NCI-H82 treated with DMSO at 0.1 percent for 48 hours (cell line): ENCODE measurements around the gene C1orf167.

Experiments
- DNase-seq: peaks from one replicate; lab custom pipeline; 2025; ENCODE audit not compliant: unreplicated experiment; lab: John Stamatoyannopoulos, UW

The C1orf167 gene

DNA sequence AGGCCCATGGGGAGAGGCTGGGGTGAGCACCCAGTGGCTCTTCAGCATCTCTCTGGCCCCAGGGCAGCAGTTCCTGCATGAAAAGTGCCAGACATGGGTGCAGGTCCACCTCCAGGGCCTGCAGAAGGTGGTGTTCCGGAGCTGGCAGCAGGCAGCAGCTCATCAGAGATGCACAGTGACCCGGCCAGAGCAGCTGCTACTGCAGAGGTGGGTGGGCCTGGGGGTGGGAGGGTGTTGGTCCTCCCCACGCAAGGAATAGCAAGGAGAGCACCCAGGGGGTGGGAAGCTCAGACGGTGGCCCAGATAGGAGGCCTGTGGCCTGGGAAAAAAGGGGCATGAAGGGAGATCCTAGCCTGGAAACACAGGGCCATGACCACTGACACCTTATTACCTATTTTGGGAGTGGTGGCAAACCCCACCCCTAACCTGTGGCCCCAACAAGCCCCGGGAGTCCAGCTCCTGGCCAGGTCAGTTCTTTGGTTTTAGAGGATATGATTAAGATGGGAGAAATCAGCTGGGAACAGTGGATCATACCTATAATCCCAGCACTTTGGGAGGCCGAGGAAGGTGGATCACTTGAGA lies 20.2 kb downstream of the C1orf167 start:
- DNase-seq = no peak

DNA sequence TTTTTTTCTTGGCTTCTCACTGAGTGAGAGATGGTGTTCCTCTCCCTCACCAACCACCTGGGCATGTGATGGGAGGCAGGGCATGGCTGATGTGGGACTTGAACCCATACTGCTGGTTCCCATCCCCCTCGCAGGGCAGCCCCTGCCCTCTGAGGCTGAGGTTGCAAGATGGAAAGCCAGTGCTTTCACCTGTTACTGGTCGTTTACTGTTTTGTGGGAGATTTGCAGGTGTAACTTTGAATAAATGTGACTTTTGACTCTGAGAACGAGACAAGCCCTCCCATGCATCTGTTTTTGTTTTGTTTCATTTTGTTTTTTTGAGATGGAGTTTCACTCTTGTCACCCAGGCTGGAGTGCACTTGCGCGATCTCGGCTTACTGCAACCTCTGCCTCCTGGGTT lies 21.6 kb downstream of the C1orf167 start:
- DNase-seq = no peak

DNA sequence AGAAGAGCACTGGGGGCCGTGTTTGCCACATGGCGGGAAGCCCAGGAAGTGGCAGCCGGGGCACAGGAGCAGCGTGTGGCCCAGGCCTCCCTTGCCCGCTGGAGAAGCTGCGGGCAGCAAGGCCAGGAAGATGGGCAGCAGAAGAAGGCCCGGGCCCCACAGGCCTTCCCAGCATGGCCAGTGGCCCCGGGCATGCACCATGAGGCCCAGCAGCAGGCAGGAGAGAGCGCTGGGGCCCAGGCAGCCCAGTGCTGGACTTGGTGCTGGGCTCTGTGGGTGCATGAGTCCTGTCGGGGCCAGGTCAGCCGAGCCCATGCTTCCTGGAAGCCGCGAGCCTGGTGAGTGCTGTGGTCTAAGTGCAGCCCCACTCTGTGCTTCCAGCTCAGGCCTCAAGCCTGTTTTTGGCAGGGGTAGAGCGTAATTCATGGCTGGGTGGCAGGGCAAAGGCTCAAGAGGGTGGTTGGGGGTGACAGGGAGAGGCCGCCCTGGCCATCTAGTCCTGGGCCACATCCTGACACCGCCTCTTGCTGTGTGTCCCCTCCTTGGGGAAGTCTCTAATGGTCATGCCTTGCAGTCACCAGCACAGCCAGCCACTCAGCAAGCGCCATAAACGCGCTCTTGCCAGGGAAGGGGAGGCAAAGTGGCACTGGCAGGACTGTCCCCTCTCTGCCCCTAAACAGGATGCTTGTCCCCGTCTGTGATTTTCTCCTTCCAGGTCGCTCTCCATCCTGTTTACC lies 22.4 kb downstream of the C1orf167 start:
- no peak for DNase-seq

DNA sequence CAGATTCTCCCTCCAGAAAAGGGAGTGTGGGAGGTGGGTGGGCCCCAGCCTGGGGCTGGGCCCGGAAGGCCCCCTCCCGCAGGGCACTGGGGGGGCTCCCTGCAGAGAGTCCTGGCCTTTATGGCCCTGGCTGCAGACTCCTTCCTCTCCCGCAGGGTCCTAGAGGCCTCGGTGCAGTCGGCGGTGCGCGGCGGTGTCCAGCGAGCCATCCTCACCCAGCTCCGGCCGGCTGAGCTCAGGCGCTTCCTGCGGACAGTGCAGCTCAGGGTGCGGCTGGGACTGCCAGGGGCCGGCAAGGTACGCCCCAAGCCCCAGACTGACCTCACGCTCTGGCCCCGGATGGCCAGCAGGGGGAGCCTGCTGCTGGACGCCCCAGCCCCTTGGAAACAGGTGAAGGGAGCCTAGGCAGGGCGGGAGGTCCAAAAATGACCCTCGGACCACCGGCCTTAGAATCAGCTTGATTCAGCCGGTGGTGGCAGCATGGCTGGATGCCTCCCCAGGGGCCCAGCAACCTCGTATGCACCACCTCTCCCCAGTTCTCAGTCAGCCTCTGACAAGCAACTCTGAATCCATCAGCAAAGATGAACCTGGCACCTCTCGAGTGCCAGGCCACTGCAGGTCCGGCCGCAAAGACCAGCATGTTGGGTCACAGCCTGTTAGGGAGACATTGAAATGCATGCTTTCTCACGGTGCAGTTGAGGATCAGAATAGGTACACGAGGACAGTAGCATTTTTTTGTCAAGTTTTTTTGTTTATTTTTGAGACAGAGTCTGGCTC lies 23.2 kb downstream of the C1orf167 start:
- peak; percentile 3 for DNase-seq

DNA sequence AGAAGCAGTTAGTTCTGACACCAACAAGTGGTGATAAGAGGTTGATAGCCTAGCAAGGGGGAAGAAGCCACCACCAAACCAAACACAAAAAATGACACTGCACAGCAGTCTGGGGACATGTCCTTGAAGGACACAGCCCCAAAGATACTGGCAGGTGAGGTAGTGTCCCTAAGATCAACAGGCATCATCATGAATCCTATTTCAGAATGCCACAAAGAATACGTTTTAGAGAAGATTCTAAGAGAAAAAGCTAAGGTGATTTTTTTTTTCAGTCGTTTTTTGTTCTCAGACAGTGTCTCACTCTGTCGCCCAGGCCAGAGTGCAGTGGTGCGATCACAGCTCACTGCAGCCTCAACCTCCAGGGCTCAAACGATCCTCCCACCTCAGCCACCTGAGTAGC lies 24.2 kb downstream of the C1orf167 start:
- no peak for DNase-seq

DNA sequence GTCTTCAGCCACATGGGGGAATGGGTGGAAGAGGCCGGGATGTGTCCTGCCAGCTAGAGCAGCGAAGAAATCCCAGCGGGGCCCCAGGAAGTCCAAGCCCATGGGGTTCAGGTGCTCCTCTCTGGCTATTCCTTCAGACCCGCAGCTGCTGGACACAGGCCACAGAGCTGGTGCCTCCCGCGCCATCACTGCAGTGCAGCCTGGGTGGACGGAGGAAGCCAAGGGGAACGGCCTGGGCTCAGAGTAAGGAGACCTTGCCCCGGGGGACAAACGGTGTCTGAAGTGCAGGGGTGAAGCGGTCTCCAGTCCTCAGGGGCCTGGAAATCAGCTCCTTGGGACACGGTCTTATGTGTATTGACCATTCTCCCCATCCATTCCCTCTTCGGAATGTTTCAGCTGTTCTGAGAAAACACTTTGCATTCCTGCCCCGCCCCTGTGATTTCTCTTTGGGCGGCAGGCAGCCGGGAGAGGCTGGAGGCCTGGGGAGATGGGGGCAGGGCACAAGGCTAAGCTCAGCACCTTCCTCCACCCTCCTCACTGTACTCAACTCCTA lies 25.3 kb downstream of the C1orf167 start:
- DNase-seq = no peak

DNA sequence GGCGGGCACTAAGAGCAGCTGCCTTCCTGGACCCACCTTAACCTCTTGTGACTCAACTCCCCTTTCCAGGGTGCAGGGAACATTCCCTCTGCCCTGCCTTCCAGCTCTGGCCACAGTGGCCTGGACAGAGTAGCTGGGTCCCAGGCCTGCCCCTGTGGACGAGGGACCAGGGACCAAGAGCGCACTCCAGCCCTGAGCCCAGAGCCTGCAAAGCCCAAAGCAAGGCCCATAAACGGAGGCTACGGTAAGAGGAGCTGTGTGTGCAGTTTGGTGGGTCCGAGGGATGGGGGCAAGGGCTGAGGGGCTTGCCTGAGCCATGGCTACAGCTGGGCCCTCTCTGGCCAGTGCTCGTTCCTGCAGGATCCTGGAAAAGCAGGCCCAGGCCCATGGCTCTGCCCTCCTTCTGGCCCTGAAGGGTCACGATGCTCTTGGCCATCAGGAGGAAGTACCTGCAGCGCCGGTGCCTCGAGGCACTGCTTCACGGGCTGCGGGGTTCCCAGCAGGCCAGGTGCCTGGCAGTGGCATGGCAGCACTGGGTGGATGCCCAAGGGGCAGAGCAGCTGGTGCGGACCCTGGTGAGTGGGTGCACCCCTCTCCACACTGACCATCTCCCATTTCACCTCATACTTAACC lies 25.9 kb downstream of the C1orf167 start:
- DNase-seq = no peak

DNA sequence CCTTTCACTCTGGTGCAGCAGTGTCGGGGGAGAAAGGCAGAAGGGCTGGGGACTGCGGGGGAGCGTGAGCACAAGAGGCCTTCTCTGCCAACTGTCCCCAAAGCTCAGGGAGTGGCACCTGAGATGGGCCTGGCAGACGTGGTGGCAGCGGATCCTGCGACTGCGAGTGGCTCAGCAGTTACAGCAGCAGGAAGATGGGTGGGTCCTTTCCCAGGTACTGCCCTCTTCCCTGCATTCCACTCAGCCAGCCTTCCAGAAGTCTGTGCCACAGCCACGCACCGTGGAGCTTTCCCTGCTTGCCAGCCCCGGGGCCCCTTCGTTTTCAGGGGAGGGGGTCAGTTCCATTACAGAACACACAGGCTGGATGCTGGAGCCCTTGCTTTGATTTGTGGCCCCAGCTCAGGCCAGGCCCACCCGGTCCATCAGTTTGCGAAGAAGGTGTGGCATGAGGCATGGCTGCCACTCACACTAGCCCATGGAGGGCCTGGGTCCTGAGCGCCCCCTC lies 26.6 kb downstream of the C1orf167 start:
- DNase-seq = no peak

DNA sequence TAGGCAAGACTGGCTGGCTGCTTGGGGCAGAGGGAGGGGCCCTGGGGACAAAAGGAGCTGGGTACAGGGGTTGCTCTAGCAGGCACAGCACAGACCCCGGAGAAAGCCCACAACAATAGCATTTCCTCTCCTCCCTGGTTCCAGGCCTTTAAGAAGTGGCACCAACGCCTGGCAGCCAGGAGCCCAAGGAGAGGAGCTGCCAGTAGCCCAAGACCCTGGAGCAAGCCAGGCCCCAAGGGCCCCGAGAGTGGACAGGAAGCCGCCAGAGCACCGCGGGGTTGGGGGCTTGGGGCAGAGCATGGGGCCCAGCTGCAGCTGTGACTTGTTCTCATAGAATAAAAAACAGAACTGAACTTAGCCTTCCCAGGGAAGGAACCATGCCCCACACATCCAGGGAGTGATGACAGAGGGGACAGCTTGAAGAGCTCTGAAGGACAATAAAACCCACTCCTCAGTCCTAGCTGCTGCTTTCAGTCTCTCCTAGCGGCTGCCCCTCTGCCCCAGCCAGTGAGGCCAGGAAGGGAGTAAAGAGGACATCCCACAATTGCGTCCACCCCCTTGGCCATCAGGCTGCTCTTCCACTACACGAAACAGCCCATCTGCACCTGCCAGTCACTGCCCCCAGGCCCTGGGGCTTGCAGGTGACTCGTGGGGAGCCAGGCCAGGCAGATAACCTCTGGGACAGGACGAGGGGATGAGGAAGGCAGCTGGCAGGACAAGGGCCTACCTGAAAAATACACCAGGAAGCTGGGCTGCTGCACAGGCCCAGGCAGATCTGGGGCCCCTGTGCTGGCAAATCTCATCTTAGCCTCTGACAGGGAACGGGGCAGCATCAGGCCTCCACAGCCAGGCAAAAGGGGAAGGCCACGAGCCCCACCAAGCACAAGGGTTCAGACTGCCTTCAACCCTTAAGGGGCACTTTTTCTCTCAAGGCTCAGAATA lies 27.4 kb downstream of the C1orf167 start:
- no peak for DNase-seq

DNA sequence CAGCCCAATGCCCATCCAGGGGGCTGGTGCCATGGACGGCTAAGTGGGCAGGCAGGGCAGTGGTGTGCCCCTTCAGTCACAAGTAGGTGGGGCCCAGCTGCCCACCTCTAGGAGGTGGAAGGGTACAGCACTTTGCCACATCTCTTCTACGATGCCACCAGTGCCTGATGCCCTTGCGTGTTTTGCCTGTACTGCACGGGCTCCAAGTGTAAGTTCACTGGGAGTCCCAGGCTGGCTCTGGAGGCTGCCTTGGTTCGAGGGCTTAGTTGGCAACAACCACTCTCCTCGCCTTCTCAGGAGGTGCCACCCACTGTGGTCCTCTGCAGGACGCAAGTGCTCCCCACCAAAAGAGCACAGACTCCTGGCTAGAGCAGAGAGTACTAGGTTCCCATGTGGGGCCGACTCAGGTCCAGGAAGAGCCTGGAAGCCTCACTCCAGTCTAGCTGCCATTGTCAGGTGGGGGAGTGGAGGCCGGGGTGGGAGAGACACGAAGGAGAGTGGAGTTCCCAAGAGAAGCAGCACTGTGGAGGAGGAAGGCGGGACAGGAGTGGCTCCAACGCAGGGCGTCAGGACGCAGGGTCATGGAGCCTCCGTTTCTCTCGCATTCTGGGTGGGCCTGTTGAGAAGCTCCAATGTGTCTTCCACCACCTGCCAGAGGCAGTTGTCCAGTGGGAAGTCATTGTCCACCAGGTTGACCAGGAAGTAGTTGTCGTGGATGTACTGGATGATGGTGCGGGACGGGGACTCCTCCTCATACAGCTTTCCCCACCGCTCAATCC lies 28.3 kb downstream of the C1orf167 start:
- DNase-seq = no peak

DNA sequence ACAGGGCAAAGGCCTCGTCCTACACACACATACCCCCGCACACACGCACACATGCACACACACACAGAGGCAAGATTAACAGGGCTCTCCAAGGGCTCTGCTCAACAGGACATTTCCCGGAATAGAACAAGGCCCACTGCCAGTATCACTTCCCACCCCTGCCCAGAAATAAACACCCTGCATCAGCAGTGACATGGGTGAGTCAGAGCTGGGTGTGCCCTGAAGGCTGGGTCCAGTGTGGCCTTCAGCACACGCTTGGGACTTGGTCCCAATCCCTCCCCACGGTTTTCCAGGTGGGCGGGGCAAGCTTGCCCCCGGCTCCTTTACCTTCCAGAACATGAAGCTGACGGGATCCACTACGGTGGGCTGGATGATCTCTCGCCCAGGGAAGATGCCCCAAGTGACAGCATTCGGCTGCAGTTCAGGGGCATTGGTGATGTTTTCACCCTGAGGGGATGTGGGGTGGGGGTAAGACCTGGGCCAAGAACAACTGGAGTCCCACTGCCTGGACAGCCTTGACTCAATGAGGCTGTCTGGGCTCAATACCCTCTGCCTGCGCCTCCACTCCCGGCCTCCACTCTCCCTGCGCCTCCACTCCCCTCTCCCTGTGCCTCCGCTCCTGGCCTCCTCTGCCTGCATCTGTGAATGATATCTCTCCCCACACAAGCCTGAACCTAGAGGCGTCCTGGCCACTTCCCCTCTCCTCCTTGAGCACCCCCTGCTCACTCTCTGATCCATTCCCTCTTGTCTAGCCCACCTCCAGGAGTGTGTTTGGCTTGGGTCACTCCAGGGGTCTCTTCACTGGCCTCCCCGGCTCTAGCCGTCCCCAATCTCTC lies 29.1 kb downstream of the C1orf167 start:
- DNase-seq = no peak

DNA sequence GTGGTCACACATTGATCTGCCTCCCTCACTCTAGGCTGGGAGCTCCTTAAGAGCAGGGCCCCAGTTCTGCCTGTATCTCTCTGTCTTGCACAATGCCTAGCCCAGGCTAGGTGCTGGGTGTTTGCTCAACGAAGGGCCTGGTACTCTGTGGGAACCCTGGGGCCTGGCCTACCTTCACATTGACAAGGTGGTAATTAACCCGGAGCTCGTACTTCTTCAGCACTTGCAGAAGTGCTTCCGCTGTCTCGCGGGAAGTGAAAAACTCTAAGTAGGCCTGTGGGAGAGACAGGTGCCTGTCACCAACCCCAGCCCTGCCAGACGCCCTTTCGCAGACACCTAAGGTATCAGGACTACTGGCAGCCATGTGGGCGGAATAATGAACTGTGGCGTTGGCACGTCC lies 30.1 kb downstream of the C1orf167 start:
- DNase-seq = no peak

DNA sequence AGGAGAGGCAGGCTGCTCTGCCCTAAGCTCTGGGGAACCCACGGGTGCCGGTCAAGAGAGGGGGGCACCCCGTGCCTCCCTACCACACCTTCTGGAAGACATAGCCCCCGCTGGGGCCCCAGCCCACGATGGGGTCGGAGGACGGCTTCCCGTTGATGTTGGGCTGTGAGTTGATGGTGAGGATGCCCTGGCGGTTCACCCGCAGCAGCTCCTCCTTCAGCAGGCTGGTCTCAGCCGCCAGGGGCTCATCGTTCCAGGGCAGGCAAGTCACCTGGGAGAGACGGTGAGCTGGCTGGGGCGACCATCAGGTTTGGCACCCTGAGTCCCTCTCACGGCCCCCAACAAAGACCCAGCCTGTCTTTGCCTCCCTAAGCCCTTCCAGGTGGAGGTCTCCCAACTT lies 31.8 kb downstream of the C1orf167 start:
- DNase-seq = no peak

DNA sequence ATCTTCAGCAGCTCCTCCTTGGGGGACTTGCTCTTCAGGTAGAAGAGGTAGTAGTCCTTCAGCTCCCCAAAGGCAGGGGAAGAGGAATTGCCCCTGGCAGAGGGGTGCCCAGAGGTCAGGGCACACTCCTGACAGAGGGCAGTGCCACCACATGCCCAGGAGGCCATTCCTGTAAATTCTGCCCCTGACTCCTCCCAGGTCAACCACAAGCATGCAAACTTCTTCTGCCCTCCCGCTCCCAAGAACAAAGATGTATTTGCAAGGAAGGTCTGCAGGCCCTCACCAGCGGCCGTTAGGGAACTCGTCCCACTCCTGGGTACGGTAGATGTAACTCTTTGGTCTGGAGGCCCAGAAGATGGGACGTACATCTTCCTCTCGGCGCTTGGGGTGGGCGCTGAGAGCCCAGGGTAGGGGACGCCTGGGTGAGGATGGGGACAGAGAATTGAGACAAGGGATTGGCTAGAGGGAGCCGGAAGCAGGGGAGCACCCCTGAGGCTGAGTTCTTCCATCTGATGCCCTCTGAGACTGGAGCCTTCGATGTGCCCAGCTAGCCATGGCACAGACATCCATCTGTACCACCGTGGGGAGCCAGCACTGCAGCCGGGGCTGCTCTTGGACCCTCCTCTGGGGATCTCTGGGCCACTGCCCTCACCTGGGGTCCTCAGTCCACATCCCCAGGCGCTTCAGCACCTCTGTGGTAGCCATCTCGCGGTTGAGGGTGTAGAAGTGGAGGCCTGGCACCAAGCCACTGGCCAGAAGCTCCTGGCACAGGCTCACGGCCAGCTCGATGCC lies 32.6 kb downstream of the C1orf167 start:
- no peak for DNase-seq

DNA sequence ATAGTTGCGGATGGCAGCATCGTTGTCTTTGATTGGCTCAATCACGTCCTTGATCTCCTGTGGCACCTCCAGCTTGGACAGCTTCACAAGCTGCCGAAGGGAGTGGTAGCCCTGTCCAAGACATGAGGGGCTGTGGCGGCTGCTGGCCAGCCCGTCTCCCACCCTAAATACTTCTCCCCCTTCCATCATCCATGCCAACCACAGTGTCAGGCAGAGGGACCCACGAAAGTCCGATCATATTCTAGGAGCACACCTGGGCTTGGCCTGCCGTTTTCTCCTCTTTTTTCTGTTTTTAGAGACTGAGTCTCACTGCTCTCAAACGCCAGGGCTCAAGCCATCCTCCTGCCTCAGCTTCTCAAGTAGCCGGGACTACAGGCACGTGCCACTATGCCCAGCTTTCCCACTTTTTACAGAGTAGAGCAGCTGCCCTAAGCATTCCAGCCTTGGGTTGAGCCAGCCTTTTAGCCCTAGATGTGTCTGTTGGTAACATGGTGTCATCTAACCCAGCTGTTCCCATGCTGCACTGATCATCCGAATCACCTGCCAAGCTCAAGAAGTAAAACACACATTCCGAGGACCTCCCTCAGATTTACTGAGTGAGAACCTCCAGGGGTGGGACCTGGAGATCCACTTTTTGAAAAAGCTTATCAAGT lies 33.4 kb downstream of the C1orf167 start:
- DNase-seq = no peak

DNA sequence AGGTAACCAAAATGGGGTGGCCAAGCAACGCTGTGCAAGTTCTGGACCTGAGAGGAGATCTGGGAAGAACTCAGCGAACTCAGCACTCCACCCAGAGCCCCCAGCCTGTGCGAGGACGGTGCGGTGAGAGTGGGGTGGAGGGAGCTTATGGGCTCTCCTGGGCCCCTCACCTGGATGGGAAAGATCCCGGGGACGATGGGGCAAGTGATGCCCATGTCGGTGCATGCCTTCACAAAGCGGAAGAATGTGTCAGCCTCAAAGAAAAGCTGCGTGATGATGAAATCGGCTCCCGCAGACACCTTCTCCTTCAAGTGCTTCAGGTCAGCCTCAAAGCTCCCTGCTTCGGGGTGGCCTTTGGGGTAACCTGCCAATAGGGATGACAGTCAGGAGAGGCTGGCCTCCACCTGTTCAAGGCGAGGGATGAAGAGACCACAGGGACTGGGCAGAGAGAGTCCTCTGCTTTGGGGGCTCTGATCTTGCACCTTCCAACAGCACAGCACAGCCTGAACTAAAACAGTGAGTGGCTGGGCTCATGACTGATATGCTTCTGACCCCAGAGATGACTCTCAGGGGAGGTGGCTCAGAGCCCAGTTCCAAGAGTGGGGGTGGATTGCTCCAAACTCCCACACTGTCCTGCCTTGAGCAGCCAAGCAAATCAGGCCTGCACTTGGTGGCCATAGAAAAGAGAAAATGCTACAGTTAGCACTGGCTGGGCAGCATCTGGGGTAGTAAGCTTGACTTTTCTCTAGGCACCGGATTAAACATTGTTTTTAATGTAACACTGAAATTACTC lies 34.2 kb downstream of the C1orf167 start:
- no peak for DNase-seq
